LHCN-M2 (cell line): ENCODE measurements around the gene CLEC19A. TPM values are rescaled to one million over a fixed set of nuclear protein-coding genes. Genes with fewer than 3 reads are reported as not detected.
"Not testable (repeated sequence)": the region's sequence is repeated elsewhere in the genome, so short reads cannot be mapped to it uniquely, and the experiment has no call there.

Source experiments
- DNase-seq: peaks from one replicate; pipeline ENCODE4 v3.0.0-alpha.2; 2012; ENCODE audit warnings: low read depth
- total RNA-seq: library from RNA; depleted of rRNA; stranded (reverse); fragments of >200 nt; gene quantifications from 2 replicates; pipeline ENCODE4 v1.2.3, GENCODE V29; 2014

Gene CLEC19A
- total RNA-seq, 1 experiment from 2014 or later: not detected

GRCh38 chr16:19286827-19287226, 1.3 kb downstream of the CLEC19A start:
- DNase-seq: no peak

GRCh38 chr16:19287241-19287640, 1.7 kb downstream of the CLEC19A start:
- no peak for DNase-seq

- no peak for DNase-seq
Observed at GRCh38 chr16:19288872-19289799, 3.6 kb downstream of the CLEC19A start.

GRCh38 chr16:19289811-19290485, 4.4 kb downstream of the CLEC19A start:
- DNase-seq: no peak

GRCh38 chr16:19290860-19291259, 5.3 kb downstream of the CLEC19A start:
- no peak for DNase-seq

GRCh38 chr16:19291475-19291874, 5.9 kb downstream of the CLEC19A start:
- DNase-seq: peak; percentile 11

GRCh38 chr16:19292186-19292585, 6.7 kb downstream of the CLEC19A start:
- DNase-seq: no peak

- no peak for DNase-seq
Observed at GRCh38 chr16:19294156-19294649, 8.7 kb downstream of the CLEC19A start.

- no peak for DNase-seq
Observed at GRCh38 chr16:19295393-19295792, 9.9 kb downstream of the CLEC19A start.

GRCh38 chr16:19297454-19297853, 11.9 kb downstream of the CLEC19A start:
- no peak for DNase-seq

GRCh38 chr16:19299565-19299964, 14.0 kb downstream of the CLEC19A start:
- no peak for DNase-seq

- DNase-seq: no peak
Observed at GRCh38 chr16:19301931-19302330, 16.4 kb downstream of the CLEC19A start.

GRCh38 chr16:19304750-19305149, 19.2 kb downstream of the CLEC19A start:
- DNase-seq: no peak

- no peak for DNase-seq
Observed at GRCh38 chr16:19305443-19305842, 19.9 kb downstream of the CLEC19A start.

- DNase-seq: no peak
Observed at GRCh38 chr16:19307587-19308241, 22.2 kb downstream of the CLEC19A start.

- no peak for DNase-seq
Observed at GRCh38 chr16:19308392-19308791, 22.9 kb downstream of the CLEC19A start.

GRCh38 chr16:19309178-19309577, 23.6 kb downstream of the CLEC19A start:
- no peak for DNase-seq

GRCh38 chr16:19314718-19315425, 29.3 kb downstream of the CLEC19A start:
- no peak for DNase-seq

- DNase-seq: no peak
Observed at GRCh38 chr16:19315889-19316433, 30.4 kb downstream of the CLEC19A start.

GRCh38 chr16:19316846-19317245, 31.3 kb downstream of the CLEC19A start:
- DNase-seq: no peak

GRCh38 chr16:19321186-19321585, 35.7 kb downstream of the CLEC19A start:
- not testable (repeated sequence) for DNase-seq
